A673 (cell line): ENCODE measurements around the gene GLI3.

ENCODE experiments used
- CTCF ChIP-seq: fragments of 300-800, 200-600 bp; sonication (generic); conservative IDR thresholded peaks from 2 replicates; pipeline ENCODE4 v1.5.1; 2017; ENCODE audit warnings: low read depth, mild to moderate bottlenecking, antibody characterized with exemption, low read length, moderate library complexity, mixed read lengths
- EZH2 ChIP-seq: fragments of 200-600 bp; sonication (generic); IDR thresholded peaks from 2 replicates; pipeline ENCODE4 v1.6.1; 2017; ENCODE audit warnings: borderline replicate concordance, low read depth, mild to moderate bottlenecking, mixed read lengths, antibody characterized with exemption, low read length; ENCODE audit not compliant: poor library complexity, severe bottlenecking

DNA sequence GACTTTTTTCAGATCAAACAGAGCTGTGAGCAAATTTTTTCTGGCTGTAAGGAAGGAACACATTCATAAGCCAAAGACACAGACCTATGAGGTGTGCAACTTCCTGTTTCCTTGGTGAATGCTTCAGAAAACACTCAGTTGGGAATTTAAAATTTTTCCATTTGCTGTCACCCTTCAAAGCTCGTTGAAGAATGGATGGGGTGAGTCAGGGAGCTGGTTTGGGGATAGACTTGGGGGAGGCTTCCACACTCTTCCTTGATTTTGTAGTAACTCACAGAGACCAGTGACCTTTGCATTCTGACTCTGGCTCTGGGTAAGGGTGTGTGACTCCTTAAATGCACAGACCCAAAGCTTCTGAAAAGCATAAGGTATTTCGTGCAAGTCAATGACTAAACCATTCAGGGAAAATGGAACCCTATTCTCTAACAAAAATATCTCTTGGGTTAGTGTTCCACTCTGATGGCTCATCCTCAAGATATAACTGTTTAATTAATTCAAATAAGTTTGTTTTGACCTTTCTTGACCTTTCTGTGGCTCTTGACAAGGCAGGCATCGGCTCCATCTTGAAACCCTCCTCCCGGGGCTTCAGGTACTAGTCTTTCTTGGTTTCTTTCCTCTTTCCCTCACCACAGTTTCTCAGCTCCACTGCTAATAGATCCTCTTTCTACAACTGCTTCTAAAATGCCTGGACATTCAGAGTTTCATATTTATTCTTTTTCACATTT lies 306.3 kb downstream of the GLI3 start:
- TF ChIP-seq EZH2 = no peak
- no peak for TF ChIP-seq CTCF
